Right renal cortex interstitium (tissue), 3 donors: ENCODE results near the gene MRPL54. TPM values are rescaled to one million over a fixed set of nuclear protein-coding genes. Genes with fewer than 3 reads are reported as not detected.

Experiments used
- DNase-seq, 3 donors: peaks; one replicate each; pipeline ENCODE4 v3.0.0-alpha.2; 2013; ENCODE audit warnings: low read depth in 3 of 3, low spot score in 2 of 3
- polyA plus RNA-seq, 3 donors: library from polyadenylated mRNA; unstranded; fragments of 120-200 nt; gene quantifications; one replicate each; pipeline ENCODE4 v1.2.1, GENCODE V29; 2013; ENCODE audit not compliant: insufficient read length in 3 of 3

Gene MRPL54
- polyA plus RNA-seq, 3 donors = 30.5 to 31.9 (median 30.5) TPM

- DNase-seq = no peak
These were observed 20.4 kb downstream of the MRPL54 start for GRCh38 chr19:3782903-3783302.

GRCh38 chr19:3783660-3784584 lies 21.4 kb downstream of the MRPL54 start:
- DNase-seq = no peak

GRCh38 chr19:3784607-3785450 lies 22.3 kb downstream of the MRPL54 start:
- no peak for DNase-seq

GRCh38 chr19:3785451-3785937 lies 23.0 kb downstream of the MRPL54 start:
- no peak for DNase-seq

- DNase-seq = no peak
These were observed 23.7 kb downstream of the MRPL54 start, which contains the start of gene MATK for GRCh38 chr19:3785938-3786824. TSS of gene MATK (minus strand) at chr19:3786381. CDS start at chr19:3785135, 1,246 bp downstream.

GRCh38 chr19:3788996-3789778 lies 26.7 kb downstream of the MRPL54 start:
- DNase-seq = no peak

- DNase-seq = no peak
These were observed 27.8 kb downstream of the MRPL54 start for GRCh38 chr19:3790209-3790734.

GRCh38 chr19:3790941-3791340 lies 28.5 kb downstream of the MRPL54 start:
- no peak for DNase-seq

- no peak for DNase-seq
These were observed 29.6 kb downstream of the MRPL54 start for GRCh38 chr19:3792114-3792513.

GRCh38 chr19:3793799-3794198 lies 31.3 kb downstream of the MRPL54 start:
- DNase-seq = no peak

- DNase-seq = no peak
These were observed 33.9 kb downstream of the MRPL54 start for GRCh38 chr19:3796358-3796757.

- DNase-seq = no peak
These were observed 35.7 kb downstream of the MRPL54 start for GRCh38 chr19:3798137-3798536.

GRCh38 chr19:3800996-3801395 lies 38.5 kb downstream of the MRPL54 start:
- no peak for DNase-seq

GRCh38 chr19:3801412-3802096 lies 39.1 kb downstream of the MRPL54 start:
- no peak for DNase-seq

GRCh38 chr19:3803114-3803888 lies 40.8 kb downstream of the MRPL54 start:
- DNase-seq = no peak

GRCh38 chr19:3803986-3804385 lies 41.5 kb downstream of the MRPL54 start:
- DNase-seq = no peak

- no peak for DNase-seq
These were observed 41.9 kb downstream of the MRPL54 start for GRCh38 chr19:3804429-3804828.

GRCh38 chr19:3805859-3806258 lies 43.4 kb downstream of the MRPL54 start:
- DNase-seq = no peak
